Right lobe of liver (tissue), 4 donors: ENCODE results near the gene KY.

Experiments used
- CTCF ChIP-seq, 4 donors: fragments of 200-600 bp in 3 of 4; fragments of 450-650 bp in 1 of 4; IDR thresholded peaks; one replicate each; pipeline versions ENCODE4 v1.5.1 to v1.8.0; 2016 to 2022; ENCODE audit warnings: antibody characterized with exemption in 4 of 4, mild to moderate bottlenecking in 2 of 4
- POLR2A ChIP-seq: fragments of 450-650 bp; IDR thresholded peaks from one replicate; pipeline ENCODE4 v1.6.1; 2017; ENCODE audit warnings: antibody characterized with exemption, mild to moderate bottlenecking
- donor health status: DM: no; HTN: no; CAD: no.
- donor health status: DM: no; HTN: no; CAD: no.
- donor health status: DM: no; HTN: yes; CAD: no.

- TF ChIP-seq CTCF (IDR thresholded peaks at IDR 0.05): peak in 3 of 4 donors; percentile 33 to 43 (median 37)
- no peak for TF ChIP-seq POLR2A
These were observed 9.9 kb downstream of the KY start for GRCh38 chr3:134640872-134641470.
